ENCODE results near the gene ZNF14. TPM values are rescaled to one million over a fixed set of nuclear protein-coding genes. Genes with fewer than 3 reads are reported as not detected.

Gene ZNF14
- total RNA-seq, 1 experiment from 2014 or later: 5.6 TPM

DNA sequence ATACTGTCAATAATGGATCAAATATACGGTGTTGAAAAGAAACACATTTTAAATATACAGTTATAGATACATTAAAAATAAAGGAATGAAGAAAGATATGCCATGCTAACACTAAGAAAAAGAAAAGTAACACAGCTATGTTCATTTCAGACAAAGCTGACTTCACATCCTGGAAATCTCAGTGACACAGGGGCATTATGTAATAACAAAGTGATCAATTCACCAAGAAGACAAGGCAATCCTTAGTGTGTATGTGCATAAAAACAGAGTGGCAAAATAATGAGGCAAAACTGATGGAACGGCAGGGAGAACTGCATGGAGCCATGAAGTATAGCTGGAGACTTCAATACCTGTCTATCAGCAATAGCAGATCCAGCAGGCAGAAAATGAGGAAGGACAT, 13.1 kb downstream of the ZNF14 start:
- H3K27ac ChIP-seq (ENCODE audit: low read length): no peak overlapping the region
- H3K9me3 ChIP-seq (ENCODE audit: control insufficient read depth, insufficient read depth, low read depth, low read length): peaks cover 45% of the 10 kb centered on the region
- in situ Hi-C loops (cut with HindIII; ENCODE audit: low pct_unique_long_range_greater_than_20kb, low sequenced_read_pairs) (no loop called here), intact Hi-C loops (cut with micrococcal nuclease; ENCODE audit: unreplicated experiment) (no loop called here)
- no peak overlapping the region for H3K4me3 ChIP-seq (ENCODE audit: low read depth in 2 of 2, low read length in 2 of 2)
- H3K27me3 ChIP-seq (ENCODE audit: control insufficient read depth, insufficient read depth, low read length): no peaks in the 10 kb centered on the region
- no peaks in the 10 kb centered on the region for H3K4me1 ChIP-seq (ENCODE audit: control insufficient read depth, insufficient read depth, low read length)
- POLR2A ChIA-PET: no interaction called here
- no peaks in the 10 kb centered on the region for H3K36me3 ChIP-seq (ENCODE audit: control insufficient read depth, insufficient read depth, low read length)
- TF ChIP-seq, protein P1, sequence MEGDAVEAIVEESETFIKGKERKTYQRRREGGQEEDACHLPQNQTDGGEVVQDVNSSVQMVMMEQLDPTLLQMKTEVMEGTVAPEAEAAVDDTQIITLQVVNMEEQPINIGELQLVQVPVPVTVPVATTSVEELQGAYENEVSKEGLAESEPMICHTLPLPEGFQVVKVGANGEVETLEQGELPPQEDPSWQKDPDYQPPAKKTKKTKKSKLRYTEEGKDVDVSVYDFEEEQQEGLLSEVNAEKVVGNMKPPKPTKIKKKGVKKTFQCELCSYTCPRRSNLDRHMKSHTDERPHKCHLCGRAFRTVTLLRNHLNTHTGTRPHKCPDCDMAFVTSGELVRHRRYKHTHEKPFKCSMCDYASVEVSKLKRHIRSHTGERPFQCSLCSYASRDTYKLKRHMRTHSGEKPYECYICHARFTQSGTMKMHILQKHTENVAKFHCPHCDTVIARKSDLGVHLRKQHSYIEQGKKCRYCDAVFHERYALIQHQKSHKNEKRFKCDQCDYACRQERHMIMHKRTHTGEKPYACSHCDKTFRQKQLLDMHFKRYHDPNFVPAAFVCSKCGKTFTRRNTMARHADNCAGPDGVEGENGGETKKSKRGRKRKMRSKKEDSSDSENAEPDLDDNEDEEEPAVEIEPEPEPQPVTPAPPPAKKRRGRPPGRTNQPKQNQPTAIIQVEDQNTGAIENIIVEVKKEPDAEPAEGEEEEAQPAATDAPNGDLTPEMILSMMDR (IDR thresholded peaks at IDR 0.05): no peak
- TF ChIP-seq SIN3A (IDR thresholded peaks at IDR 0.05; ENCODE audit: borderline replicate concordance, insufficient read depth, low read depth, low read length) (no peak), POLR2AphosphoS5 (IDR thresholded peaks at IDR 0.05; ENCODE audit: low read depth, low read length) (no peak), TCF7L2 (IDR thresholded peaks at IDR 0.05; ENCODE audit: low read depth, low read length) (no peak)
- TF ChIP-seq, protein P2, sequence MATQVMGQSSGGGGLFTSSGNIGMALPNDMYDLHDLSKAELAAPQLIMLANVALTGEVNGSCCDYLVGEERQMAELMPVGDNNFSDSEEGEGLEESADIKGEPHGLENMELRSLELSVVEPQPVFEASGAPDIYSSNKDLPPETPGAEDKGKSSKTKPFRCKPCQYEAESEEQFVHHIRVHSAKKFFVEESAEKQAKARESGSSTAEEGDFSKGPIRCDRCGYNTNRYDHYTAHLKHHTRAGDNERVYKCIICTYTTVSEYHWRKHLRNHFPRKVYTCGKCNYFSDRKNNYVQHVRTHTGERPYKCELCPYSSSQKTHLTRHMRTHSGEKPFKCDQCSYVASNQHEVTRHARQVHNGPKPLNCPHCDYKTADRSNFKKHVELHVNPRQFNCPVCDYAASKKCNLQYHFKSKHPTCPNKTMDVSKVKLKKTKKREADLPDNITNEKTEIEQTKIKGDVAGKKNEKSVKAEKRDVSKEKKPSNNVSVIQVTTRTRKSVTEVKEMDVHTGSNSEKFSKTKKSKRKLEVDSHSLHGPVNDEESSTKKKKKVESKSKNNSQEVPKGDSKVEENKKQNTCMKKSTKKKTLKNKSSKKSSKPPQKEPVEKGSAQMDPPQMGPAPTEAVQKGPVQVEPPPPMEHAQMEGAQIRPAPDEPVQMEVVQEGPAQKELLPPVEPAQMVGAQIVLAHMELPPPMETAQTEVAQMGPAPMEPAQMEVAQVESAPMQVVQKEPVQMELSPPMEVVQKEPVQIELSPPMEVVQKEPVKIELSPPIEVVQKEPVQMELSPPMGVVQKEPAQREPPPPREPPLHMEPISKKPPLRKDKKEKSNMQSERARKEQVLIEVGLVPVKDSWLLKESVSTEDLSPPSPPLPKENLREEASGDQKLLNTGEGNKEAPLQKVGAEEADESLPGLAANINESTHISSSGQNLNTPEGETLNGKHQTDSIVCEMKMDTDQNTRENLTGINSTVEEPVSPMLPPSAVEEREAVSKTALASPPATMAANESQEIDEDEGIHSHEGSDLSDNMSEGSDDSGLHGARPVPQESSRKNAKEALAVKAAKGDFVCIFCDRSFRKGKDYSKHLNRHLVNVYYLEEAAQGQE (IDR thresholded peaks at IDR 0.05; ENCODE audit: insufficient read depth in 1 of 2, low read depth in 2 of 2, low read length in 1 of 2): no peak
- CTCF ChIA-PET: no interaction called here
- no TSS peak for BruUV-seq (replicated peaks)
- DNase-seq (ENCODE audit: low read depth, low spot score): no peak
- ATAC-seq: no peak

DNA sequence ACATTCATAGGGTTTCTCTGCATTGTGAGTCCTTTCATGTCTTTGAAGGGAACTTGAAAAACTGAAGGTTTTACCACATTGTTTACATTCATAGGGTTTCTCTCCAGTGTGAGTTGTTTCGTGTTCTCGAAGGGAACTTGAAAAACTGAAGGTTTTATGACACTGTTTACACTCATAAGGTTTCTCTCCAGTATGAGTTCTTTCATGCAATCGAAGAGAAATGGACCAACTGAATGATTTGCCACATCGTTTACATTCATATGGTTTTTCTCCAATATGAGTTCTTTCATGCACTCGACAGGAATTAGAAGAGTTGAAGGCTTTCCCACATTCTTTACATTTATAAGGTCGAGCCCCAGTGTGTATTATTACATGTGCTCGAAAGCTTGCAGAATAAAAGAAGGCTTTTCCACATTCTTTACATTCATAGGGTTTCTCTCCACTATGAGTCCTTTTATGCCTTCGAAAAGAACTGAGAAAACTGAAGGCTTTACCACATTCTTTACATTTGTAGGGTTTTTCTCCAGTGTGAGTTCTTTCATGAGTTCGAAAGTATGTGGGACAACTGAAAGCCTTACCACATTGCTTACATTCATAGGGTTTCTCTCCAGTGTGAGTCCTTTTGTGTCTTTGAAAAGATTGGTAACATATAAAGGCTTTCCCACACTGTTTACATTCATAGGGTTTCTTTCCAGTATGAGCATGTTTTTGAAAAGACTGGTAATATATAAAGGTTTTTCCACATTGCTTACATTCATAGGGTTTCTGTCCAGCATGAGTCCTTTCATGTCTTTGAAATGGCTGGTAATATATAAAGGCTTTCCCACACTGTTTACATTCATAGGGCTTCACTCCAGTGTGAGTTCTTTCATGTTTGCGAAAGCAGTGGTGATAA, 20.7 kb downstream of the ZNF14 start:
- H3K27ac ChIP-seq (ENCODE audit: low read length): no peak overlapping the region
- H3K36me3 ChIP-seq (ENCODE audit: control insufficient read depth, insufficient read depth, low read length): peaks cover 2% of the 10 kb centered on the region; the same call in 1 of the 2 replicates
- TF ChIP-seq POLR2AphosphoS5 (IDR thresholded peaks at IDR 0.05; ENCODE audit: low read depth, low read length) (no peak), TCF7L2 (IDR thresholded peaks at IDR 0.05; ENCODE audit: low read depth, low read length) (no peak), SIN3A (IDR thresholded peaks at IDR 0.05; ENCODE audit: borderline replicate concordance, insufficient read depth, low read depth, low read length) (no peak)
- TF ChIP-seq, protein P1 (IDR thresholded peaks at IDR 0.05): no peak
- TF ChIP-seq, protein P2 (IDR thresholded peaks at IDR 0.05; ENCODE audit: insufficient read depth in 1 of 2, low read depth in 2 of 2, low read length in 1 of 2): no peak
- H3K27me3 ChIP-seq (ENCODE audit: control insufficient read depth, insufficient read depth, low read length): no peaks in the 10 kb centered on the region
- in situ Hi-C loops (cut with HindIII; ENCODE audit: low pct_unique_long_range_greater_than_20kb, low sequenced_read_pairs): no loop called here
- no peak for DNase-seq (ENCODE audit: low read depth, low spot score)
- ChIA-PET CTCF (no interaction called here), POLR2A (no interaction called here)
- BruUV-seq (replicated peaks): no TSS peak
- intact Hi-C loops (cut with micrococcal nuclease; ENCODE audit: unreplicated experiment): no loop called here
- H3K4me1 ChIP-seq (ENCODE audit: control insufficient read depth, insufficient read depth, low read length): no peaks in the 10 kb centered on the region
- peaks cover 83% of the 10 kb centered on the region for H3K9me3 ChIP-seq (ENCODE audit: control insufficient read depth, insufficient read depth, low read depth, low read length)
- no peak overlapping the region for H3K4me3 ChIP-seq (ENCODE audit: low read depth in 2 of 2, low read length in 2 of 2)
- no peak for ATAC-seq

Measured in Panc1 (cell line).